Hair follicular keratinocyte (primary cell): Measurements from ENCODE around the gene VAMP7. TPM values are rescaled to one million over a fixed set of nuclear protein-coding genes. Genes with fewer than 3 reads are reported as not detected.

Source experiments
- total RNA-seq: library from RNA; depleted of rRNA; stranded (reverse); fragments of >200 nt; gene quantifications from 2 replicates; pipeline ENCODE4 v1.2.3, GENCODE V29; 2015

The VAMP7 gene, protein sequence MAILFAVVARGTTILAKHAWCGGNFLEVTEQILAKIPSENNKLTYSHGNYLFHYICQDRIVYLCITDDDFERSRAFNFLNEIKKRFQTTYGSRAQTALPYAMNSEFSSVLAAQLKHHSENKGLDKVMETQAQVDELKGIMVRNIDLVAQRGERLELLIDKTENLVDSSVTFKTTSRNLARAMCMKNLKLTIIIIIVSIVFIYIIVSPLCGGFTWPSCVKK
- 26.2 and 31.0 TPM in 2 replicates for total RNA-seq

GRCh38 chrX:155881158-155881993, at the start of gene VAMP7:
TSS of gene VAMP7 (plus strand) at chrX:155881345. CDS start at chrX:155889467, 8,122 bp downstream.

Other genes starting within 250 kb of the VAMP7 start
- not detected in 2 replicates for gene IL9R, start 116.4 kb downstream of the VAMP7 start, total RNA-seq